ENCODE data around the gene FOS.

GRCh38 chr14:75271514-75271913 is 7.1 kb upstream of the FOS start:
- no peak for TF ChIP-seq CTCF (IDR thresholded peaks at IDR 0.05)
- no peak for TF ChIP-seq POLR2A (IDR thresholded peaks at IDR 0.05)
